Peyer's patch (tissue), 4 donors: ENCODE data around the gene CD9.

ENCODE experiments used
- POLR2A ChIP-seq, 2 donors: fragments of 450-650 bp; IDR thresholded peaks; one replicate each; pipeline ENCODE4 v1.5.1; 2017; ENCODE audit warnings: antibody characterized with exemption in 2 of 2, mild to moderate bottlenecking in 2 of 2, moderate library complexity in 2 of 2
- TF ChIP-seq, protein P1 (sequence below), 6 experiments: fragments of 450-650 bp in 4 of 6; fragments of 200-600 bp in 2 of 6; sonication (generic) in 1 of 6; IDR thresholded peaks; one replicate each; pipeline ENCODE4 v1.5.1; 2017 to 2019; ENCODE audit warnings: antibody characterized with exemption in 6 of 6, mild to moderate bottlenecking in 3 of 6, moderate library complexity in 1 of 6

- TF ChIP-seq, protein P1, sequence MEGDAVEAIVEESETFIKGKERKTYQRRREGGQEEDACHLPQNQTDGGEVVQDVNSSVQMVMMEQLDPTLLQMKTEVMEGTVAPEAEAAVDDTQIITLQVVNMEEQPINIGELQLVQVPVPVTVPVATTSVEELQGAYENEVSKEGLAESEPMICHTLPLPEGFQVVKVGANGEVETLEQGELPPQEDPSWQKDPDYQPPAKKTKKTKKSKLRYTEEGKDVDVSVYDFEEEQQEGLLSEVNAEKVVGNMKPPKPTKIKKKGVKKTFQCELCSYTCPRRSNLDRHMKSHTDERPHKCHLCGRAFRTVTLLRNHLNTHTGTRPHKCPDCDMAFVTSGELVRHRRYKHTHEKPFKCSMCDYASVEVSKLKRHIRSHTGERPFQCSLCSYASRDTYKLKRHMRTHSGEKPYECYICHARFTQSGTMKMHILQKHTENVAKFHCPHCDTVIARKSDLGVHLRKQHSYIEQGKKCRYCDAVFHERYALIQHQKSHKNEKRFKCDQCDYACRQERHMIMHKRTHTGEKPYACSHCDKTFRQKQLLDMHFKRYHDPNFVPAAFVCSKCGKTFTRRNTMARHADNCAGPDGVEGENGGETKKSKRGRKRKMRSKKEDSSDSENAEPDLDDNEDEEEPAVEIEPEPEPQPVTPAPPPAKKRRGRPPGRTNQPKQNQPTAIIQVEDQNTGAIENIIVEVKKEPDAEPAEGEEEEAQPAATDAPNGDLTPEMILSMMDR (IDR thresholded peaks at IDR 0.05): no peak
- no peak for TF ChIP-seq POLR2A (IDR thresholded peaks at IDR 0.05)
These were observed 5.6 kb downstream of the CD9 start for GRCh38 chr12:6205761-6206160.
